DND-41 (cell line): ENCODE measurements around the gene MIGA1.

Source experiments
- CTCF ChIP-seq: IDR thresholded peaks from 2 replicates; pipeline ENCODE4 v1.5.1; 2012; ENCODE audit warnings: borderline replicate concordance, low read length, moderate library complexity, mild to moderate bottlenecking; ENCODE audit not compliant: poor library complexity, severe bottlenecking; ENCODE audit errors: extremely low read depth
- EZH2 ChIP-seq: IDR thresholded peaks from 3 replicates; pipeline ENCODE4 v1.6.1; 2012; ENCODE audit warnings: borderline replicate concordance, low read depth, mild to moderate bottlenecking, moderate library complexity, low read length, inconsistent platforms; ENCODE audit not compliant: severe bottlenecking

- no peak for TF ChIP-seq CTCF
- TF ChIP-seq EZH2: no peak
Observed at GRCh38 chr1:77796695-77797405, 17.4 kb downstream of the MIGA1 start.
